HCT116 (cell line): ENCODE measurements around the gene OASL. TPM values are rescaled to one million over a fixed set of nuclear protein-coding genes. Genes with fewer than 3 reads are reported as not detected.

Source experiments
- ATAC-seq: fragments of 200-7000 bp; cut with Tn5 transposase; 2 replicates; pipeline ENCODE4 v1.9.1; 2020; ENCODE audit warnings: mild to moderate bottlenecking, moderate library complexity
- BruUV-seq: library from RNA; stranded (reverse); fragments of 400-500 nt; replicated peaks from 2 replicates; lab custom pipeline; 2021; lab: Mats Ljungman, UMichigan
- CTCF ChIA-PET: fragments of 300-600 bp; sonication (Branson Sonifier 250); formaldehyde crosslinking; loops from one replicate; lab custom pipeline; 2021; ENCODE audit warnings: antibody characterized with exemption; lab: Charles Lee
- POLR2A ChIA-PET: fragments of 300-600, 350-600 bp; sonication (Branson Sonifier 250); formaldehyde crosslinking; loops from one replicate; lab custom pipeline; 2021; ENCODE audit warnings: antibody characterized with exemption; lab: Charles Lee
- RAD21 ChIA-PET, 2 experiments: fragments of 300-600 bp; sonication (Branson Sonifier 250); formaldehyde crosslinking; loops; one replicate each; lab custom pipeline; 2023; ENCODE audit warnings: low total read pairs in 2 of 2; ENCODE audit not compliant: uncharacterized antibody in 2 of 2, unreplicated experiment in 2 of 2, low non-redundant PET in 1 of 2; lab: Charles Lee
- DNase-seq: peaks from one replicate; pipeline ENCODE4 v3.0.0-alpha.2; 2010; ENCODE audit warnings: low read depth, low spot score
- H2AFZ ChIP-seq: fragments of 200-600 bp; shearing (Covaris generic), sonication (generic); 2 replicates; pipeline ENCODE4 v1.6.1; 2017; ENCODE audit warnings: low read depth, mixed run types, mixed read lengths, antibody characterized with exemption, low read length; ENCODE audit not compliant: poor library complexity, severe bottlenecking
- H3K27ac ChIP-seq: 2 replicates; pipeline ENCODE4 v1.5.1; 2012; ENCODE audit warnings: low read depth, low read length
- H3K27me3 ChIP-seq: fragments of 200-600 bp; sonication (generic); 2 replicates; pipeline ENCODE4 v1.6.1; 2016; ENCODE audit warnings: mixed run types, low read length, mixed read lengths; ENCODE audit not compliant: insufficient read depth
- H3K36me3 ChIP-seq, 2 experiments: fragments of 200-500 bp in 1 of 2; fragments of 200-600 bp in 1 of 2; sonication (Bioruptor generic) in 1 of 2; sonication (generic) in 1 of 2; 2 replicates each; pipeline versions ENCODE4 v1.5.1 to v1.6.1; 2014 to 2016; ENCODE audit warnings: low read length in 2 of 2, inconsistent platforms in 1 of 2, mixed read lengths in 1 of 2, mixed run types in 1 of 2; ENCODE audit not compliant: insufficient read depth in 2 of 2, control insufficient read depth in 1 of 2
- H3K4me1 ChIP-seq, 2 experiments: fragments of 200-600 bp in 1 of 2; sonication (generic) in 1 of 2; 2 replicates each; pipeline versions ENCODE4 v1.5.1 to v1.6.1; 2012 to 2017; ENCODE audit warnings: low read length in 2 of 2, inconsistent platforms in 1 of 2, mild to moderate bottlenecking in 1 of 2, mixed read lengths in 1 of 2, mixed run types in 1 of 2, moderate library complexity in 1 of 2; ENCODE audit not compliant: insufficient read depth in 2 of 2, control insufficient read depth in 1 of 2
- H3K4me2 ChIP-seq: fragments of 200-600 bp; sonication (generic); 2 replicates; pipeline ENCODE4 v1.6.1; 2017; ENCODE audit warnings: mixed run types, low read length, mixed read lengths
- H3K4me3 ChIP-seq, 2 experiments: fragments of 200-600 bp in 1 of 2; sonication (generic) in 1 of 2; replicated peaks in 1 of 2; 2 replicates each; pipeline ENCODE4 v1.5.1; 2011 to 2016; ENCODE audit warnings: low read length in 2 of 2, control low read depth in 1 of 2, low read depth in 1 of 2, mild to moderate bottlenecking in 1 of 2, mixed read lengths in 1 of 2, mixed run types in 1 of 2
- H3K79me2 ChIP-seq: fragments of 200-600 bp; sonication (generic); 2 replicates; pipeline ENCODE4 v1.6.1; 2017; ENCODE audit warnings: mild to moderate bottlenecking, mixed run types, low read length, moderate library complexity, mixed read lengths; ENCODE audit not compliant: insufficient read depth
- H3K9ac ChIP-seq: fragments of 200-600 bp; sonication (generic); 2 replicates; pipeline ENCODE4 v1.6.1; 2016; ENCODE audit warnings: low read length, mixed read lengths
- H3K9me2 ChIP-seq: fragments of 200-600 bp; sonication (generic), shearing (Covaris generic); 2 replicates; pipeline ENCODE4 v1.6.1; 2017; ENCODE audit warnings: mixed run types, mild to moderate bottlenecking, moderate library complexity; ENCODE audit not compliant: insufficient read depth
- H3K9me3 ChIP-seq, 2 experiments: fragments of 200-500 bp in 1 of 2; fragments of 200-600 bp in 1 of 2; sonication (Bioruptor generic) in 1 of 2; sonication (generic) in 1 of 2; 2 replicates each; pipeline ENCODE4 v1.6.1; 2014 to 2017; ENCODE audit warnings: low read length in 2 of 2, mixed read lengths in 2 of 2, inconsistent platforms in 1 of 2, low read depth in 1 of 2, mild to moderate bottlenecking in 1 of 2, mixed run types in 1 of 2, moderate library complexity in 1 of 2; ENCODE audit not compliant: control insufficient read depth in 1 of 2, insufficient read depth in 1 of 2
- H4K20me1 ChIP-seq: fragments of 200-600 bp; sonication (generic), shearing (Covaris generic); 2 replicates; pipeline ENCODE4 v1.6.1; 2017; ENCODE audit warnings: mixed run types, mild to moderate bottlenecking, moderate library complexity; ENCODE audit not compliant: insufficient read depth
- ATF3 ChIP-seq: IDR thresholded peaks from 2 replicates; pipeline ENCODE4 v1.6.1; 2012
- CBX3 ChIP-seq: IDR thresholded peaks from 2 replicates; pipeline ENCODE4 v1.6.1; 2012; ENCODE audit warnings: low read depth
- ELF1 ChIP-seq: IDR thresholded peaks from 2 replicates; pipeline ENCODE4 v1.6.1; 2012; ENCODE audit warnings: low read depth, borderline replicate concordance
- EZH2phosphoT487 ChIP-seq: fragments of 200-600 bp; IDR thresholded peaks from 2 replicates; pipeline ENCODE4 v1.6.1; 2018; ENCODE audit warnings: antibody characterized with exemption, borderline replicate concordance
- JUND ChIP-seq: IDR thresholded peaks from 2 replicates; pipeline ENCODE4 v1.6.1; 2012
- MAX ChIP-seq: IDR thresholded peaks from 2 replicates; pipeline ENCODE4 v1.6.1; 2012
- POLR2A ChIP-seq: IDR thresholded peaks from 2 replicates; pipeline ENCODE4 v1.7.0; 2011; ENCODE audit warnings: borderline replicate concordance; ENCODE audit not compliant: insufficient read depth, insufficient read length; ENCODE audit errors: extremely low read depth
- SP1 ChIP-seq: IDR thresholded peaks from 2 replicates; pipeline ENCODE4 v1.6.1; 2012; ENCODE audit warnings: low read depth
- YY1 ChIP-seq: IDR thresholded peaks from 2 replicates; pipeline ENCODE4 v1.6.1; 2011; ENCODE audit warnings: low read length, low read depth, moderate library complexity, mild to moderate bottlenecking; ENCODE audit not compliant: insufficient replicate concordance; ENCODE audit errors: extremely low read depth
- intact Hi-C: fragments of 100-400 bp; cut with micrococcal nuclease; formaldehyde crosslinking; loops from 2 replicates; pipeline ENCODE4 v1.10.0; 2022
- total RNA-seq: library from RNA; stranded (reverse); gene quantifications from one replicate; pipeline ENCODE4 v1.2.1, GENCODE V29; 2021; ENCODE audit not compliant: unreplicated experiment

Gene OASL
- total RNA-seq, 1 experiment from 2014 or later = 4.1 TPM

GRCh38 chr12:120996133-120996746, 42.8 kb downstream of the OASL start (continued):
- TF ChIP-seq ATF3 (no peak), CBX3 (no peak), EZH2phosphoT487 (no peak)

GRCh38 chr12:120994589-120995337, 44.3 kb downstream of the OASL start:
- CTCF ChIA-PET = no interaction called here
- no peak overlapping the region for H2AFZ ChIP-seq
- no peaks in the 10 kb centered on the region for H3K27me3 ChIP-seq
- POLR2A ChIA-PET = no interaction called here
- no peak overlapping the region for H3K27ac ChIP-seq
- no peaks in the 10 kb centered on the region for H3K9me3 ChIP-seq
- no peak overlapping the region for H3K4me3 ChIP-seq
- H3K79me2 ChIP-seq = no peaks in the 10 kb centered on the region
- H4K20me1 ChIP-seq = no peaks in the 10 kb centered on the region
- no peaks in the 10 kb centered on the region for H3K4me1 ChIP-seq
- TF ChIP-seq YY1 = no peak
- no peak for TF ChIP-seq ELF1
- no peak for TF ChIP-seq MAX
- no peak for TF ChIP-seq CBX3
- peak; percentile 21; the same call in 1 of the 2 replicates for TF ChIP-seq JUND
- TF ChIP-seq POLR2A = no peak
- TF ChIP-seq EZH2phosphoT487 = no peak
- TF ChIP-seq SP1 = no peak; the same call in none of the 2 replicates
- TF ChIP-seq, all 23 proteins: peak for 1
- Histone ChIP-seq H3K9me2 (no peaks in the 10 kb centered on the region), H3K4me2 (no peak overlapping the region), H3K9ac (no peak overlapping the region), H3K36me3 (no peaks in the 10 kb centered on the region)
- intact Hi-C loops = no loop called here
- peak; percentile 29 for DNase-seq
- RAD21 ChIA-PET = no interaction called here
- no TSS peak for BruUV-seq
- peak; percentile 31; the same call in 1 of the 2 replicates for ATAC-seq
